HAP-1 (cell line): ENCODE measurements around the gene SAP30BP.

Source experiments
- DNase-seq, 2 experiments: peaks; one replicate each; pipeline ENCODE4 v3.0.0-alpha.2; 2016 to 2020; ENCODE audit warnings: low spot score in 2 of 2
- H3K27me3 ChIP-seq: fragments of 250-450 bp; sonication (Bioruptor Pico); 2 replicates; pipeline ENCODE4 v1.5.1; 2020; ENCODE audit warnings: low read depth, mild to moderate bottlenecking, moderate library complexity
- H3K36me3 ChIP-seq: fragments of 250-450 bp; sonication (Bioruptor Pico); replicated peaks from 2 replicates; pipeline ENCODE4 v1.5.1; 2020; ENCODE audit warnings: mild to moderate bottlenecking
- H3K4me1 ChIP-seq: fragments of 250-450 bp; sonication (Bioruptor Pico); 2 replicates; pipeline ENCODE4 v1.5.1; 2020; ENCODE audit warnings: mild to moderate bottlenecking
- H3K4me3 ChIP-seq: fragments of 250-450 bp; sonication (Bioruptor Pico); 2 replicates; pipeline ENCODE4 v1.5.1; 2020; ENCODE audit warnings: mild to moderate bottlenecking, moderate library complexity
- H3K9me3 ChIP-seq: fragments of 250-450 bp; sonication (Bioruptor Pico); 2 replicates; pipeline ENCODE4 v1.5.1; 2020; ENCODE audit warnings: mild to moderate bottlenecking, moderate library complexity
- in situ Hi-C: fragments of 300-500 bp; cut with MboI; formaldehyde crosslinking; loops from 3 replicates; pipeline ENCODE4 v1.14.3; 2020; ENCODE audit warnings: low sequenced_read_pairs, inconsistent platforms, mixed read lengths

SAP30BP gene

DNA sequence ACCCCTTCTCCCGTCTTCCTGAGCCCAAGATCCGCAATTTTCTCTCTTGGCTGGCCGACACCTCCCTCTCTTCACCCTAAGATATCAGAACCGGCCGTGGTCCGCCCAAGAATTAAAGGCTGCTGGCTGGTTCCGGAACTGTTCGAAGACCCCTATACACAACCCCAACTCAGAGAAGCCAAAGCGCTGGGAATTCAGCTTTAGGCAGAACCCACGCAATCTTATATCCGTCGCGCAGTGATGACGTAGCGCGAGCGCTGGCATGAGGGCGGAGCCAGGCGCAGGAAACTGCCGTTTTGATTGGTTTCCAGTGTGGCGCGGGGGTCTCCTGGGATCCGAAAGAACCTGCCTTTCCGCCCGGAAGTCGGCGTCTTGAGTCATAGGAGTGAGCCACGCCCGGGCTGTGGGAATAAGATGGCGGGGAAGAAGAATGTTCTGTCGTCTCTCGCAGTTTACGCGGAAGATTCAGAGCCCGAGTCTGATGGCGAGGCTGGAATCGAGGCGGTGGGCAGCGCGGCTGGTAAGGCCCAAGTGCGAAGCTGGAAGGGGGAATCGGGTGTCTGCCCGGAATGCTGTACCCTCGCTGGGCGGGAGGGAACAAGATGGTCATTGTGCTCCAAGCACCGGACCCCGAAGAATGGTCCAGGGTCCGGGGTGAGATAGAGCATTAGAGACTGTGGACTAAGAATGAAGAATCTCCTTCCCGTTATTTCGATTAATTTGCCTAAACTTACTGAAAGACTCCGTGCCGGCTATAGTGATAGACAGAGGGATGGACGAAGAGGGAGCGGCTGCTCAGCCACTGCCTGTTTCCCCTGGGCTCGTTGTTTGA lies at the start of gene SAP30BP, which contains the start of gene RECQL5:
SAP30BP (plus strand) TSS at position 380 of the 832 bp plus-strand sequence; CDS start at position 415, 35 bp downstream.
RECQL5 (minus strand) TSS at position 196 of the 832 bp plus-strand sequence. CDS start 597 bp downstream, outside the sequence.
- Histone ChIP-seq H3K27me3 (no peaks in the 10 kb centered on the region), H3K4me1 (peaks cover 15% of the 10 kb centered on the region), H3K9me3 (no peaks in the 10 kb centered on the region), H3K4me3 (peak within 1 kb of the TSS; percentile 90), H3K36me3 (peaks cover 36% of the 10 kb centered on the region)
- DNase-seq = peak; percentile 96 to 98
- in situ Hi-C loops = no loop called here

DNA sequence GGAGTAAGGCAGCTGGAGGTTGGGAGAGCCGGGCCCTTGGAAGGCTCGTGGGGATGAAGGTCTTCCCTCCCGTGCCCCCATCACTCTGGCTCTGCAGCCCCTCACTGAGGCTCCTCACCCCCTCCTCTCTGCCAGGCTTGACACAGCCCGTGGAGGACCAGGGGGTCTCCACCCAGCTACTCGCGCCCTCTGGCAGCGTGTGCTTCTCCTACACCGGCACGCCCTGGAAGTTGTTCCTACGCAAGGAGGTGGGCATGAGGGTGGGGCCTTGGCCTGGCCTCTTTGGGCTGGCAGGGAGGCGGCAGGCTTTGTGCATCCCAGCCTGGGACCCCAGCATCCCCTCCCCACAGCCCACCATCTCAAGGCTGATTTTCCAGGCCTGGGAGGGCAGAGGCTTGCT lies 49.5 kb upstream of the SAP30BP start:
- no peak for DNase-seq
- H3K36me3 ChIP-seq = no peaks in the 10 kb centered on the region
- H3K4me3 ChIP-seq = no peak overlapping the region
- no peaks in the 10 kb centered on the region for H3K9me3 ChIP-seq
- no peaks in the 10 kb centered on the region for H3K27me3 ChIP-seq
- in situ Hi-C loops = no loop called here
- H3K4me1 ChIP-seq = no peaks in the 10 kb centered on the region

DNA sequence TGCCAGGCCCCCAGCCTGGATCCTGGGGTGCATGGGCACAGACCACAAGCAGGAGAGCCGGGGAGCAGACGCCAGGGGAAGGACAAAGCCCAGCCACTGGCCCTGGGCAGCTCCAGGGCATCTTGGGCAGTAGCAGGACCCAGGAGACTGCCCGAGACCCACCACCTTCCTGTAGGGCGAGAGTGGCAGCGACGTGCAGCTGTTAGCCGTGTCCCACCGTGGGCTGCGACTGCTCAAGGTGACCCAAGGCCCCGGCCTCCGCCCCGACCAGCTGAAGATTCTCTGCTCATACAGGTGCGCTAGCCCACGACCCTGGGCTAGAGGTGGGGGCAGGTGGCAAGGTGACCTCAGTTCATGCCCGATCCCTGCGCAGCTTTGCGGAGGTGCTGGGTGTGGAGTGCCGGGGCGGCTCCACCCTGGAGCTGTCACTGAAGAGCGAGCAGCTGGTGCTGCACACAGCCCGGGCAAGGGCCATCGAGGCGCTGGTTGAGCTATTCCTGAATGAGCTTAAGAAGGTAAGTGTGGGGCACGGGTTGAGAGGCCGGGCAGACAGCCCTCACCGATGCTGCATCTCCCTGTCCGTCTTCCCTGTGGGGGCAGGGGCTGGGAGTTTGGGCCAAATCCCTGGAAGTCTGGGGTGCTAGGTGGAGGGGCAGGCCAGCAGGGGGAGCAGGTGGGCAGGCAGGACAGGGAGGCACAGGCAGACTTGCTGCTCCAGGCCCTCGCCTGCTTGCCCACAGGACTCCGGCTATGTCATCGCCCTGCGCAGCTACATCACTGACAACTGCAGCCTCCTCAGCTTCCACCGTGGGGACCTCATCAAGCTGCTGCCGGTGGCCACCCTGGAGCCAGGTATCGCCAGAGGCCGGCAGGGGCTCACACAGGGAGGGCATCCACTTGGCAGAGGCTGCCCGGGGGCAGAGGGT lies 47.4 kb upstream of the SAP30BP start:
- H3K4me3 ChIP-seq = no peak overlapping the region
- in situ Hi-C loops = no loop called here
- H3K27me3 ChIP-seq = no peaks in the 10 kb centered on the region
- H3K9me3 ChIP-seq = no peaks in the 10 kb centered on the region
- no peaks in the 10 kb centered on the region for H3K36me3 ChIP-seq
- peak; percentile 34 to 81 for DNase-seq
- no peaks in the 10 kb centered on the region for H3K4me1 ChIP-seq

DNA sequence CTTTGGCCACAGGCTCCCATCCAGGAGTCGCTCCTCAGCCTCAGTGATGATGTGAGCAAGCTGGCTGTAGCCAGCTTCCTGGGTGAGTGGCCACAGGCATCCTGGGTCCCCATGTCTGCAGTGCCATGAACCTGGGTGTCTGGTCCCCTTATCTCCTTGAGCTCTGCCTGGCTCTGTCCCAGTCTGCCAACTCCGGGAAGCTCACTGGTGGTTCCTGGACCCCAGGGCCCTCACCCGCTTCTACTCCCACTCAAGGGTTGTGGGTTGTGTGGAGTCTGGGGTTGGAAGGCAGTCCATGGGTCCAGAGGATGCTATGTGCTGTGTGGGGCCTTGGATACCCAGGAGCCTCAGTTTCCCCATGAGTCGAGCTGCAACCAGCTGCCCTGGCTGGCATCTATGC lies 45.6 kb upstream of the SAP30BP start:
- Histone ChIP-seq H3K9me3 (no peaks in the 10 kb centered on the region), H3K36me3 (no peaks in the 10 kb centered on the region), H3K4me1 (no peaks in the 10 kb centered on the region), H3K4me3 (no peak overlapping the region), H3K27me3 (no peaks in the 10 kb centered on the region)
- DNase-seq = no peak
- in situ Hi-C loops = no loop called here

DNA sequence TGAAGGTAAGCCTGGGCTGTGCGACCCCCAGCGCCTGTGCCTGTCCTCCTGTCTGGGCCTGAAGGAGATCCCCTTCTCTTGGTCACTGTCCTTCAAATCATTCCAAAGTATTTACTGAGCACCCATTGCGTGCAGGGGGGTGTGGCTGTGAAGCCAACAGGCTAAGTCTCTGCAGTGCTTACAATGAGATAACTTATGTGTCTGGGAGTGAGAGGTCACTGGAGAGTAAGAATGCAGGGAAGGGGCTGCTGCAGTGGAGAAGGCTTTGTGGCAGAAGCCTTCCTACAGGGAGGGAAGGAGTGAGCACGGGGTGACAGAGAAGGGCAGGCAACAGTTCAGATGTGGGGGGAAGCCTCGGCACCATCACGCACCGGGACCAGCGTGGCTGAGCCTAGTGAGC lies 45.1 kb upstream of the SAP30BP start:
- Histone ChIP-seq H3K9me3 (no peaks in the 10 kb centered on the region), H3K36me3 (no peaks in the 10 kb centered on the region), H3K27me3 (no peaks in the 10 kb centered on the region), H3K4me3 (no peak overlapping the region), H3K4me1 (no peaks in the 10 kb centered on the region)
- no peak for DNase-seq
- in situ Hi-C loops = no loop called here

DNA sequence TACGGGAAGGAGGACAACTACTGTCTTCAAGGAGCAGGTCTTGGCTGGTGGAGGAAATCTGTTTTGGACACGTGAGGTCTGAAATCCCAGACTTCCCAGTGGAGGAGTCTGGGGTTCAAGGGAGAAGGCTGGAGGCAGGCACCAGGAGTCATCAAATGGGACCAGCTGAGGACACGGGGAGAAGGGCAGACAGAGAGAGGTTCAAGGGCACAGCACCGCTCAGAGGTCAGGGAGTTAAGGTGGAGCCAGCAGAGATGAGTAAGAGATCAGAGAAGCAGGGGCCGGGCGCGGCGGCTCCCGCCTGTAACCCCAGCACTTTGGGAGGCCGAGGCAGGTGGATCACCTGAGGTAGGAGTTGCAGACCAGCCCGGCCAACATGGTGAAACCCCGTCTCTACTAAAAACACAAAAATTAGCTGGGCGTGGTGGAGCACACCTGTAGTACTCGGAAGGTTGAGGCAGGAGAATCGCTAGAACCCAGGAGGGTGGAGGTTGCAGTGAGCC lies 44.3 kb upstream of the SAP30BP start:
- H3K27me3 ChIP-seq = no peaks in the 10 kb centered on the region
- H3K4me1 ChIP-seq = no peaks in the 10 kb centered on the region
- in situ Hi-C loops = no loop called here
- DNase-seq = no peak
- no peak overlapping the region for H3K4me3 ChIP-seq
- H3K9me3 ChIP-seq = no peaks in the 10 kb centered on the region
- H3K36me3 ChIP-seq = no peaks in the 10 kb centered on the region

DNA sequence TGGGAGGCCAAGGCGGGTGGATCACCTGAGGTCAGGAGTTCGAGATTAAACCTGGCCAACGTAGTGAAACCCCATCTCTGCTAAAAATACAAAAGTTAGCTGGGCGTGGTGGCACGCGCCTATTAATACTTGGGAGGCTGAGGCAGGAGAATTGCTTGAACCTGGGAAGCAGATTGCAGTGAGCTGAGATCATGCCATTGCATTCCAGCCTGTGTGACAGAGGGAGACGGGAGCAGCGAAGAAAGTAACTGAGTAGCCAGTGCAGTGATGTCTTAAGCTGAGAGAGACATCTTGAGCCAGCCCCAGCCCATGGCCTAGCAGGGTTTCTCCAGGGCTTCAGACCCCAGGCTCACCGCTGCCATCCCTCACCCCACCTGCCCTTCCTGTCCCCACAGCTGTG lies 43.8 kb upstream of the SAP30BP start:
- in situ Hi-C loops = no loop called here
- no peaks in the 10 kb centered on the region for H3K9me3 ChIP-seq
- DNase-seq = no peak
- no peaks in the 10 kb centered on the region for H3K27me3 ChIP-seq
- H3K4me1 ChIP-seq = no peaks in the 10 kb centered on the region
- H3K4me3 ChIP-seq = no peak overlapping the region
- no peaks in the 10 kb centered on the region for H3K36me3 ChIP-seq

DNA sequence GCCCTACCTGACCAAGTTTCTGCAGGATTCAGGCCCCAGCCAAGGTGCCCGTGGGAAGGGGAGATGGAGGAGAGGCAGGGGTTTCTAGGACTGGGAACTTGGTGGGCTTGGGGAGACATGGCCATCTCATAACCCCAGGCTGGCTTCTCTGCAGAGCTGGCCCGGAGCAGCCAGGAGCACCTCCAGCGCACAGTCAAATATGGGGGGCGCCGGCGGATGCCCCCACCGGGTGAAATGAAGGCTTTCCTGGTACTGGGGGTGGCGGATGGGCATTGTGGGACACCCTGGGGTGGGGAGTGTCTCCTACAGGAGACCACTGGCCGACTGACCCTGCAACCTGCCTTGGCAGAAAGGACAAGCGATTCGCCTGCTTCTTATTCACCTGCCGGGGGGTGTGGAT lies 43.1 kb upstream of the SAP30BP start:
- Histone ChIP-seq H3K36me3 (no peaks in the 10 kb centered on the region; the same call in 1 of the 2 replicates), H3K9me3 (no peaks in the 10 kb centered on the region), H3K27me3 (no peaks in the 10 kb centered on the region), H3K4me3 (no peak overlapping the region), H3K4me1 (no peaks in the 10 kb centered on the region)
- in situ Hi-C loops = no loop called here
- no peak for DNase-seq

DNA sequence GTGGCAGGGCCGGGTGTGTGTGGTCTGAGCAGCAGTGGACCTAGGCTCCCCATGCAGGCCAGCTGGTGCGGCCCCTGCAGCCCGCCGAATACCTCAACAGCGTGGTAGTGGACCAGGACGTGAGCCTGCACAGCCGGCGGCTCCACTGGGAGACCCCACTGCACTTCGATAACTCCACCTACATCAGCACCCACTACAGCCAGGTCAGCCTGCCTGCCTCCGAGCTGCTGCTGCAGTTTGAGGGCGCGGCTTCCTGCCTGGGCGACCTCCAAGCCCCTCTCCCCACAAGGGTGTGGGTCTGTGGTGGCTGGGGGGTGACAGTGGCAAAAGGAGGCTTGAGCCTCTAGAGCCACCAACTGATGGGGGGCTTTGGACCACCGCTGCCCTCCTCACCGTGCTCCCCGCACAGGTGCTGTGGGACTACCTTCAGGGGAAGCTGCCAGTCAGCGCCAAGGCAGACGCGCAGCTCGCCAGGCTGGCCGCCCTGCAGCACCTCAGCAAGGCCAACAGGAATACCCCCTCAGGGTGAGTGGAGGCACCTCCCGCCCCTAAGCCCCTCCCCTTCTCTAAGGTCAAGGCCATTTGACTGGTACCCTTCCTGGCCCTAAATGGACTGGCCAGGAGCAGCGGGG lies 42.3 kb upstream of the SAP30BP start:
- in situ Hi-C loops = no loop called here
- Histone ChIP-seq H3K4me3 (no peak overlapping the region), H3K27me3 (no peaks in the 10 kb centered on the region), H3K36me3 (no peaks in the 10 kb centered on the region; the same call in 1 of the 2 replicates), H3K4me1 (no peaks in the 10 kb centered on the region), H3K9me3 (no peaks in the 10 kb centered on the region)
- no peak for DNase-seq

DNA sequence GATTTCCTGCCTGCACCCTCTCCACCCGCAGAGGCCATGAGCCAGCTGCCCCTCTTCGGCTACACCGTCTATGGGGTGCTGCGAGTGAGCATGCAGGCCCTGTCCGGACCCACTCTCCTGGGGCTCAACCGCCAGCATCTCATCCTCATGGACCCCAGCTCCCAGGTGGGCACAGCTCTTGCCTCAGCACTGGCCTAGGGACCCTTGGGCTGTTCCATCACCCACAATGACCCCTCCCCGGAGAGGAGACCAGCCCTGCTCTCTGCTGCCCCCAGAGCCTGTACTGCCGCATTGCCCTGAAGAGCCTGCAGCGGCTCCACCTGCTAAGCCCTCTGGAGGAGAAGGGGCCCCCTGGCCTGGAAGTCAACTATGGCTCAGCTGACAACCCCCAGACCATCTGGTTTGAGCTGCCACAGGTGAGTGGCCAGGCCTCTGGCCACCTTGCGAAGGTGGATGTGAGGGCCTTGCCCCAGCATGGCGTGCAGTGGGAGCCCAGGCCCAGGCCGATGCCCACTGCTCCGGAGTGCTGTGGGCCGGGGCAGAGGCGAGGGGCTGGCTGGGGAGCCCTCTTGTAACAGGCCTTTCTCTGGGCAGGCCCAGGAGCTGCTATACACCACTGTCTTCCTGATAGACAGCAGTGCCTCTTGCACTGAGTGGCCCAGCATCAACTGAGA lies 41.2 kb upstream of the SAP30BP start:
- Histone ChIP-seq H3K4me1 (no peaks in the 10 kb centered on the region), H3K27me3 (no peaks in the 10 kb centered on the region), H3K4me3 (no peak overlapping the region), H3K36me3 (no peaks in the 10 kb centered on the region; the same call in 1 of the 2 replicates), H3K9me3 (no peaks in the 10 kb centered on the region)
- in situ Hi-C loops = no loop called here
- peak; percentile 19 to 77 for DNase-seq

DNA sequence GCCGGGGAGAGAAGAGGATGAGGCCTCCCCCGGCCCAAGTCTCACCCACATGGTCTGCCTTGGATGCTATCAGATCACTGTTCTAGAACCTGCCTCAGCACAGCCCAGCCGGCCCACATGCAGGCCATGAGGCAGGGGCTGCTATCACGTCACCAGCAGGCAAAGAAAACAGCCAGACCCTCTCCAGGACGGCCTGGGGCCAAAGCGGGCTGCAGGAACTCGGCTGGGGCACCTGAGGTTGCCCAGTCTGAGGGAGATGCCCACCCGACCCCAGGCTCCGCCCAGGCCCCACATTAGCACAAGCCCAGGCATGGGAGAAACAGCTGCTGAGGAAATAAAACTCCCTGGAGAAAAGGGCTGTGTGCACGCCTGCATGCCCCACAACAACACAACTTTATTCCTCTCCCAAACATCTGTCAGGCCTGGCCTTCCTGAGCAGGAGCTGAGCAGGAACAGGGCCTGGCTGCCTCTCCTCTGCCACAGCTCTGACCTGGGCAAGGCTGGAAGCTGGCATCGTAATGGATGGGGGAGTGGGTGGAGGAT lies 40.6 kb upstream of the SAP30BP start:
- no peaks in the 10 kb centered on the region; the same call in 1 of the 2 replicates for H3K36me3 ChIP-seq
- in situ Hi-C loops = no loop called here
- DNase-seq = no peak
- no peak overlapping the region for H3K4me3 ChIP-seq
- H3K4me1 ChIP-seq = no peaks in the 10 kb centered on the region
- H3K27me3 ChIP-seq = no peaks in the 10 kb centered on the region
- H3K9me3 ChIP-seq = no peaks in the 10 kb centered on the region

DNA sequence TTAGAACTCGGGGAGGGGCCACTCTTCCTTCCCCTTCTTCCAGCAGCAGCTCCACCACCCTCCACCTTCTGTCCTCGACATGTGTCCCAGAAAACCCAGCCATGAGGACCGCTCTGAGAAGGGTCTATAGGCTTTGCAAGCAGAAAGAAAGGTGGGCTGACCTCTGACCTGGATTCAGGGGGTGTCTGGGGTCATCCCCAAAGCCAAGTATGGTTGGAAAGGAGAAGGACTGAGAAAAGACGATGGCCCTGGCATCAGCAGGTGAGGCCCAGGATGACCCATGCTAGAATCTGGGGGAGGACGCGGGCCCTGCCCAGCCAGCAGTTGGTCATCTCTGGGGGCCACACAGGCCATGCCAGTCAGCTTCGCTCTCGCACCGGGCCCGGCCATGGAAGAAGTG lies 40.0 kb upstream of the SAP30BP start:
- no peak overlapping the region for H3K4me3 ChIP-seq
- no peaks in the 10 kb centered on the region for H3K27me3 ChIP-seq
- in situ Hi-C loops = no loop called here
- no peak for DNase-seq
- H3K36me3 ChIP-seq = no peaks in the 10 kb centered on the region; the same call in 1 of the 2 replicates
- H3K4me1 ChIP-seq = no peaks in the 10 kb centered on the region
- no peaks in the 10 kb centered on the region for H3K9me3 ChIP-seq

DNA sequence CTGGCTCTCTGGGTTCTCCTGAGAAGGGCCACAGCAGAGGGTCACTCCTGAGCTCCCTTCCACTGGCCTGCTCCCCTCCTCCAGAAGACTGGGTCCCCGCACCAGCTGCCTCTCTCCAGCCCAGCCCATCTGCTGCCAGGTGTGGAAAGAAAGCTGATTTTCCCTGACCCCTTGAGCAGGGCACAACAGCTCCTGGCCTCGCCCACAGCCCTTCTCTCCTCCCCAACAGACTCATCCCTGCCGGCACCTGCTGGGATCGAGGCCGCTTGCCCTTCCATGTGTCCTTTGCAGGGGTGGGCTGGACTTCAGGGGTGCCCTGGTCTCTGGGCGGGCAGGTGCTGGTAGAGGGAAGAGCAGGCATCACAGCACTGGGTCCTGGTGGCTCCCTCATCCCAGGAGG lies 38.7 kb upstream of the SAP30BP start:
- in situ Hi-C loops = no loop called here
- no peaks in the 10 kb centered on the region for H3K9me3 ChIP-seq
- peaks cover 5% of the 10 kb centered on the region for H3K4me1 ChIP-seq
- peaks cover 1% of the 10 kb centered on the region for H3K36me3 ChIP-seq
- DNase-seq = no peak
- H3K4me3 ChIP-seq = no peak overlapping the region
- H3K27me3 ChIP-seq = no peaks in the 10 kb centered on the region
